Measurements from ENCODE around the gene BRF1. TPM values are rescaled to one million over a fixed set of nuclear protein-coding genes. Genes with fewer than 3 reads are reported as not detected.

The BRF1 gene
- total and polyA plus RNA-seq, 9 donors = 20.4 to 47.3 (median 37.1) TPM

DNA sequence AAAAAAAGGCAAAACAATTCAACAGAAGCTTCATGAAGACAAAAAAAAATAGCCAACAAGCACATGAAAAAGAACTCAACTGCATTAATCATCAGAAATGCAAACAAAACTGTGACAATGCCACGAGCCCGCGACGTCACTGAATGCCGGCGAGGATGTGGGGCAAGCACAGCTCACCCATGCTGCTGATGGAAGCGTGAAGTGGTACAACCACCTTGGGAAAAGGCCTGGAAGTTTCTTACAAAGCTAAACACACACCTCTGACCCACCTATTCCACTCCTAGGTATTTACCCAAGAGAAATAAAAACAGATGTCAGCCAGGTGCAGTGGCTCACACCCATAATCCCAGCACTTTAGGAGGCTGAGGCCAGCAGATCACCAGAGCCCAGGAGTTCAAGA, 42.0 kb downstream of the BRF1 start:
- Histone ChIP-seq H3K27me3 (no peaks in the 10 kb centered on the region), H3K36me3 (no peaks in the 10 kb centered on the region), H3K9me3 (no peaks in the 10 kb centered on the region), H3K4me1 (ENCODE audit: insufficient read depth) (no peaks in the 10 kb centered on the region), H3K4me3 (no peak overlapping the region), H3K27ac (no peak overlapping the region)
- no peak for DNase-seq
- TF ChIP-seq EP300 (IDR thresholded peaks at IDR 0.05) (no peak), CTCF (IDR thresholded peaks at IDR 0.05) (no peak), POLR2A (IDR thresholded peaks at IDR 0.05) (no peak)
- intact Hi-C loops (cut with DNase I) = no loop called here
- WGBS, 3 donors = 91 to 94% (median 92%) methylated on average over 7 of the region's 7 CpGs

GRCh38 chr14:105257464-105257863, 43.3 kb downstream of the BRF1 start:
- no peak overlapping the region for H3K4me3 ChIP-seq
- intact Hi-C loops (cut with DNase I) = no loop called here
- no peak for DNase-seq
- no peak overlapping the region for H3K27ac ChIP-seq
- no peaks in the 10 kb centered on the region for H3K9me3 ChIP-seq
- H3K4me1 ChIP-seq (ENCODE audit: insufficient read depth) = no peaks in the 10 kb centered on the region
- H3K36me3 ChIP-seq = no peaks in the 10 kb centered on the region
- TF ChIP-seq CTCF (IDR thresholded peaks at IDR 0.05) (no peak), EP300 (IDR thresholded peaks at IDR 0.05) (no peak), POLR2A (IDR thresholded peaks at IDR 0.05) (no peak)
- 88 to 90% (median 89%) methylated on average over 15 of the region's 15 CpGs for WGBS, 3 donors
- H3K27me3 ChIP-seq = no peaks in the 10 kb centered on the region

DNA sequence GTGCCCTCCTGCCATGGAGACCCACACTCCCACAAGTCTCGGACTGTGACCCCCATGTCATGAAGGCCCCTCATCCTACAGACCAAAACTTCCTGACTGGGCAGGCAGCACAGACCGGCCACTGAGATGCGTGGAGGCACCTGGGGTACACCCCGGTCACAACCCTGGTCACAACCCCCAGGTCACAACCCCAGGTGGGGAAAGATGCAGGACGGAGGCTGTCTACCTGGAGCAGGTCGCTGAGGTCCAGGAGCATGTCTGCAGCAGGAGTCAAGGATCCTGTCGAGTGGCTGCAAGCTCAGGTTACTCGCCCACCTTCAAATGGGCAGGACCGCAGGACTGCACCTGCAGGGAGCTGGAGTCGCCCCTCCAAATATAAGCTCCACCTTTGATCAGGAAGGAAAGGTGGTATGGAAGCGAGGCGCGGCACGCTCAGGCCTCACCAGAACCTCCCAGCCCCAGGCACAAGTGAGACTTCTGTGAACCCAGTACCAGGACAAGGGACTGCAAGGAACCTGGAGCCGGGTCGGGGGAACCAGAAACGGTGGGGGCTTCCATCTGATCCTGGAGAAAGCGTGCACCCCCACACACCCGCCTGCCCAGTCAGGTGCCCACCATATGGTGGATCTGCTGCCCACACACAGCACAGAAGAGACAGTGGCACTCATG, 44.4 kb downstream of the BRF1 start:
- no peaks in the 10 kb centered on the region for H3K36me3 ChIP-seq
- TF ChIP-seq CTCF (IDR thresholded peaks at IDR 0.05) (no peak), EP300 (IDR thresholded peaks at IDR 0.05) (no peak), POLR2A (IDR thresholded peaks at IDR 0.05) (no peak)
- H3K4me3 ChIP-seq = no peak overlapping the region
- WGBS, 3 donors = 94 to 96% (median 94%) methylated on average over 19 of the region's 19 CpGs
- intact Hi-C loops (cut with DNase I) = no loop called here
- no peaks in the 10 kb centered on the region for H3K27me3 ChIP-seq
- DNase-seq = no peak
- H3K4me1 ChIP-seq (ENCODE audit: insufficient read depth) = no peaks in the 10 kb centered on the region
- H3K27ac ChIP-seq = no peak overlapping the region
- no peaks in the 10 kb centered on the region for H3K9me3 ChIP-seq

DNA sequence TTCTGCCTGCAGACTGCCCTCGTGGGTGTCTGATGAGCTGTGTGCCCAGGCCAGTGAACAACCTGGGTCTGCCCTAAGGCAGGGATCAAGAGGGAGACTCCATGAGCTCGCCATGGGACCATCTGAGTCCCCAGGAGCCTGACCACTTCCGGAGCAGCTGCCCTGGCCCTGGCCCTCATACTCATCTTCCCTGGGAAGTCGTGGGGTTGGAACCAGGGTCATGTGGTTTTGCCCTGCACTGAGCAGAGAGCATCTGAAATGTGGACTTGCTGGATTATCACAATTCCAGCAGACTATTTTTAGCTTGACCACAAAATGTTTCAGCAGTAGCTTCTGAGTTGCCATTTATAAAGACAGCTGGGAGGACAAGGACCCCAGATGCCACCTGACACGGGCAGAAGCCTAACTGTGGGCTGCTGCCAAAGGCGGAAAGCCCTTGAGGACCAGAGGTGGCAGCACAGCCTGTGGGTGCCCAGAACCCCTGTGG, 45.7 kb downstream of the BRF1 start:
- Histone ChIP-seq H3K27ac (no peak overlapping the region), H3K4me1 (ENCODE audit: insufficient read depth) (no peaks in the 10 kb centered on the region), H3K4me3 (no peak overlapping the region), H3K9me3 (no peaks in the 10 kb centered on the region), H3K27me3 (no peaks in the 10 kb centered on the region), H3K36me3 (no peaks in the 10 kb centered on the region)
- intact Hi-C loops (cut with DNase I) = no loop called here
- TF ChIP-seq EP300 (IDR thresholded peaks at IDR 0.05) = no peak
- TF ChIP-seq POLR2A (IDR thresholded peaks at IDR 0.05) = no peak
- TF ChIP-seq CTCF (IDR thresholded peaks at IDR 0.05) = no peak
- WGBS, 3 donors = 73 to 76% (median 75%) methylated on average over 6 of the region's 6 CpGs
- DNase-seq = no peak

All from ovary (tissue), 9 donors.